NCI-H2081 (cell line): ENCODE data around the gene ANKK1.

Source experiments
- DNase-seq, 2 experiments: peaks; one replicate each; lab custom pipeline; 2025; lab: John Stamatoyannopoulos, UW

Gene ANKK1

GRCh38 chr11:113377681-113378412 lies 9.7 kb upstream of the ANKK1 start:
- peak in 1 of 2 experiments; percentile 28 for DNase-seq

DNA sequence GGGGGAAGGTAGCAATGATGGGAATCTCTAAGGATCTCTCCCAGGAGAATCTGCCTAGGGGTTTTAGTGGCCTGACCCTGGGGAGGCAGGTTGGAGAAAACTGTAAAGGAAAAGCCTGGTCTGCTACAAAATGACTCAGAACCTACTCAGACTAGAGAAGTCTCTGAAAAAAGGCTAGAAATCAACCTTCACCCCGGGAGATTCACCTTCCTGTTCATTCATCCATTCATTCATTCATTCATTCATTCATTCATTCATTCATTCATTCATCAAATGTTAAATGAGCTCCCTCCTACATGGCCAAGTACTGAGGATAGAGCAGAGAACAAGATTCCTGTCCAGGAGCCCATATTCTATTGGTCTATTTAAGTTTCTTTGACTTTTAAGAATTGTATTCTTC lies 8.9 kb upstream of the ANKK1 start:
- DNase-seq = no peak

GRCh38 chr11:113382121-113382520 lies 5.5 kb upstream of the ANKK1 start:
- DNase-seq = no peak

DNA sequence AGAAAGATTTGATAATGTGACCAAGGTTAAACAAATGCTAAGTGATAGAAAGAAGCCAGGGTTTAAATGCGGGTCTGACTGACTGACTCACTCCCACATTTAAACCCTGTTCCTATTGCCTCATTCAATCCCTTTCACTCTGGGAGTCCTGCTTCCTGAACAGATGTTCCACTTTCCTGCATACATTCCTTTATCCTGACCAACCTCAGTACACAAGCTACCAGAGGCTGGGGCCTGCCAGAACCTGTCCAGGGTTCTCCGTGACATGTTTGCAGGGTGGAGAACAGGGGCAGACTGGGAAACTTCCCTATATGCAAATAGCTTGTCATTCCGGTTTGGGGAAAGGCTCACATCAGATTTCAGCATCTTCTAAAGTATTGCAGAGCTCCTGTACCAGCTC lies 3.0 kb upstream of the ANKK1 start:
- no peak for DNase-seq

GRCh38 chr11:113385749-113386148 lies 1.8 kb upstream of the ANKK1 start:
- DNase-seq = no peak

DNA sequence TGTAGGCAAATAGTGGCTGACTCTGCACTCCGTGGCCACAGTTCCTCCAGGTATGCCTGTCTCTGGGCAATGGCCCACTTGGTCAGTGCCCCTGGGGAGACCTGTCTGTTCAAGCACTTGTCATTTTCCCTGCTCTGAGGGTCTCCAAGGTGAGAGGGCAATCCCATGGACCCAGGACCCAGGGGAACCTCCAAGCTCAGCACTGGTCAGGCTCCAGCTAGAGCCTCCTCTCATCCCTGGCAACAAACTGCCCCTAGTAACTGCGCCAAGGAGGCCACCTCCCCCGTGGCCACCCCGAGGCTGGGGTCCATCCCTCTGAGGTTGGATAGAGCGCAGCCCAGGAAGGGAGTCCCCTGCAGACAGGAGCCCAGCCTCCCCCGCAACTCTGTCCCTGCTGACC lies 713 bp upstream of the ANKK1 start:
- DNase-seq = no peak

- no peak for DNase-seq
These were observed 1.7 kb downstream of the ANKK1 start for GRCh38 chr11:113389272-113389671.

GRCh38 chr11:113392236-113392921 lies 4.8 kb downstream of the ANKK1 start:
- DNase-seq = no peak

DNA sequence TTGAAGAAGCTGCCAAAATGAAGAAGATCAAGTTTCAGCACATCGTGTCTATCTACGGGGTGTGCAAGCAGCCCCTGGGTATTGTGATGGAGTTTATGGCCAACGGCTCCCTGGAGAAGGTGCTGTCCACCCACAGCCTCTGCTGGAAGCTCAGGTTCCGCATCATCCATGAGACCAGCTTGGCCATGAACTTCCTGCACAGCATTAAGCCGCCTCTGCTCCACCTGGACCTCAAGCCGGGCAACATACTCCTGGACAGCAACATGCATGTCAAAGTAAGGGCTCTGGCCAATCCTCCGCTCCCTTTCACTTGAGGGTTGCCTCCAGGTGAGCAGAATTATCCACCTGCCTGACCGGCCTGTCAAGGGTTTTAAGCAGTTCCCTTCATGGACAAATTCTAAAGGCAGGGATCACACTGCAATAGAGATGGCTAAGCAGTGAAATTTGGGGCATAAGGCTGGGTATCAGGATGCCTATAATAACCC lies 6.0 kb downstream of the ANKK1 start:
- DNase-seq = no peak

DNA sequence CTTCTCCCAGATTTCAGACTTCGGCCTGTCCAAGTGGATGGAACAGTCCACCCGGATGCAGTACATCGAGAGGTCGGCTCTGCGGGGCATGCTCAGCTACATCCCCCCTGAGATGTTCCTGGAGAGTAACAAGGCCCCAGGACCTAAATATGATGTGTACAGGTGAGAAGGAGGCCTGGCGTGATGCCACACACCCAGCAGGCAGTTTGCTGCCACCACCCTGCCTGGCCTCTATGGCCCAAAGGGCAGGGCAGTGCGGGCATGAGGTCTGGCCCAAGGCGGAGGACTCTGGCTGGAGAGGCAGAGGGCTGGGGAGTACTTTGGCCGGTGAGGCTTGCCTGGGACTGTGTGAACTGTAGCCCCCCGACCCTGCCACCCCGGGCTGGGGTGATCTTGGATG lies 7.3 kb downstream of the ANKK1 start:
- DNase-seq = no peak

DNA sequence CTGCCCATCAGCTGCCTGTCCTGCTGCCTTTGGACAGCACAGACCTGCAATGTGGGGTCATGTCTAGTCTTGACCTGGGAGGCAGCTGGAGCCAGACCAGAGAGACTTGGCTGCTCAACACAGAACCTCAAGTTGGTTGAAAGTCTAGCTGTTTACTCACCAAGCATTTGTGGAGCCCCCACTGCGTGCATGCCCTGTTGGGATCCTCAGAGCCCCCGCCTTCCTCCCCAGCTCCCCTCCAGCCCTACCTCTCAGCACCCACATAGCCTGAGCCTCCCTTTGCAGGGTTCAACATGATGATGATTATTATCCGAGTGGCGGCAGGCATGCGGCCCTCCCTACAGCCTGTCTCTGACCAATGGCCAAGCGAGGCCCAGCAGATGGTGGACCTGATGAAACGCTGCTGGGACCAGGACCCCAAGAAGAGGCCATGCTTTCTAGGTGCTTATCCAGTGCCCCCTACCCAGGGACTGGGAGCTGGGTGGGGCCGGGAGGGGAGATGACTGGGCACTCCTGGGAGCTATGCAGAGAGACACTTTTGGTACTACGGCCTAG lies 8.3 kb downstream of the ANKK1 start:
- no peak for DNase-seq

- no peak for DNase-seq
These were observed 9.1 kb downstream of the ANKK1 start for GRCh38 chr11:113396690-113397089.

DNA sequence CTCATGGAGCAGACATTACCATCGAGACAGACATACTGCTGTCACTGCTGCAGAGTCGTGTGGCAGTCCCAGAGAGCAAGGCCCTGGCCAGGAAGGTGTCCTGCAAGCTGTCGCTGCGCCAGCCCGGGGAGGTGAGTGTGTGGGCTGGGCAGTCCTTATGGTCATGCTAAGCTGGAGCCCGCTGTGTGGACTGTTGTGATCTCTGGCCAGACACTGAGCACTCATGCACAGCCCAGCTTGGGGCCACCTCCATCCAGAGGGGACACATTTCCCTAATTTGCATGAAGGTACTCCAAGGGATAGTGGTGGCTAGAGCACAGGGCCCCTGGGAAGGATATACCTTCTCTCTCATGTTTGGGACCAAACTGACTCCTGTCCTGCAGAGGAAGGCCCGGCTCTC lies 9.6 kb downstream of the ANKK1 start:
- no peak for DNase-seq

GRCh38 chr11:113397821-113398220 lies 10.2 kb downstream of the ANKK1 start:
- no peak for DNase-seq

DNA sequence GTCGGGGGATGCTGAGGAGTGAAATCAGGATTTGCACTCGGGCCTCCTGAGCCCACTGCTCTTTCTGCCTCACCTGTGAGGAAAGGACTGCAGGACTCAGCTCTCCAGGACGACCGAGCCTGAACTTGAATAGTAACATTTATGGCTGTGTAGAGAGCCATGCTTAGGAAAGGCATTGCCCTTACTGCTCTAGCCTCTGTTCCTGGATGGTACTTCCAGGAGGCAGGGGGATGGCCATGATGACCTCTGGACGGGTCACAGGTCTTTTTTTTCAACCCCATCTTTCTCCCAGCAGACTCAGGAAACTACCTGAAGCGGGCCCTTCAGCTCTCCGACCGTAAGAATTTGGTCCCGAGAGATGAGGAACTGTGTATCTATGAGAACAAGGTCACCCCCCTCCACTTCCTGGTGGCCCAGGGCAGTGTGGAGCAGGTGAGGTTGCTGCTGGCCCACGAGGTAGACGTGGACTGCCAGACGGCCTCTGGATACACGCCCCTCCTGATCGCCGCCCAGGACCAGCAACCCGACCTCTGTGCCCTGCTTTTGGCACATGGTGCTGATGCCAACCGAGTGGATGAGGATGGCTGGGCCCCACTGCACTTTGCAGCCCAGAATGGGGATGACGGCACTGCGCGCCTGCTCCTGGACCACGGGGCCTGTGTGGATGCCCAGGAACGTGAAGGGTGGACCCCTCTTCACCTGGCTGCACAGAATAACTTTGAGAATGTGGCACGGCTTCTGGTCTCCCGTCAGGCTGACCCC lies 11.3 kb downstream of the ANKK1 start:
- DNase-seq = no peak

- DNase-seq = no peak
These were observed 13.2 kb downstream of the ANKK1 start for GRCh38 chr11:113400631-113401230.

DNA sequence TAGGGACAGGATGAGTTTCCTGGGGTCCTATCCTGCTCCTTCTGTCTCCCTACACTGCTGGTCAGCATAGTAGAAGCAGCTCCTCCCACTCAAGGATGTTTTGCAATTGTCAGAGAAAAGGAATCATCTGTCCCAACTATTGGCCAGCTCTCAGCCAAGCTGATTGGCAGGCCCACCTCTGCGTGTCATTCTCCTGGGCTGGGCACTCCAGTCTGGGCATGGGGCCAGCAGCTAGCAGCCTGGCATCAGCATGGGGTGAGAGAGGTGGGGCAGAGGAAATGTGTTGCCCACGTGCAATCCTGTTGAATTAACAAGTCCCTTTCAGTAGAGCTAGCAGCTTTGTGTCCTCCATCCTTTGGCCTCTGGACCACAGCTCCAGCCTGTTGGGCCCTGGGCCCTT lies 14.1 kb downstream of the ANKK1 start:
- DNase-seq = peak; percentile 94 to 97

DNA sequence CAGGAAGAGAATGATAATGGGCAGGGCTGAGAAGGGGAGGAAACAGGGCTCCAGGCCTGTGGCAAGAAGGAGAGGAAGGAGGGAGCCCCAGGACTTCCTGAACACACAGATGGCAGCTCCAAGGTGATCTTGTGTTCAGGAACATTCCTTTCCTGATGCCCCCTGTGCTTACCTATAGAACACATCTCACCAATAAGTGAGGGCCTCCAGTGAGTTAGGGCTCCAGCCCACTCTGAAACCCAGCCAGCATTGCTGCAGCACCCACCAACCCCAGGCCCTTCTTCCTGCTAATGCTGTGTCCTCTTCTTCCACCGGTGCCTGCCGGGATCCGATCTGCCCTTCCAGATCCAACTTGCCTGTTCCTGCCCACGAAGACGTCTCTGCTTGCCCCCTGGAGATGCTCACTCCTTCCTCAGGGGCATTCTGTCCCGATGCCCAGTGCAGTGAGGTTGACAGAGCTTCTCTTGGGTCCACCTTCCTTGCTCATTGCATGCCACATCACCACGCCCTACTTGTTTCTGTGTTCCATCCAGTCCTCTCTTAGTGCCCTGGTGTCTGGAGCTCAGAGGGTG lies 17.4 kb downstream of the ANKK1 start:
- no peak for DNase-seq

DNA sequence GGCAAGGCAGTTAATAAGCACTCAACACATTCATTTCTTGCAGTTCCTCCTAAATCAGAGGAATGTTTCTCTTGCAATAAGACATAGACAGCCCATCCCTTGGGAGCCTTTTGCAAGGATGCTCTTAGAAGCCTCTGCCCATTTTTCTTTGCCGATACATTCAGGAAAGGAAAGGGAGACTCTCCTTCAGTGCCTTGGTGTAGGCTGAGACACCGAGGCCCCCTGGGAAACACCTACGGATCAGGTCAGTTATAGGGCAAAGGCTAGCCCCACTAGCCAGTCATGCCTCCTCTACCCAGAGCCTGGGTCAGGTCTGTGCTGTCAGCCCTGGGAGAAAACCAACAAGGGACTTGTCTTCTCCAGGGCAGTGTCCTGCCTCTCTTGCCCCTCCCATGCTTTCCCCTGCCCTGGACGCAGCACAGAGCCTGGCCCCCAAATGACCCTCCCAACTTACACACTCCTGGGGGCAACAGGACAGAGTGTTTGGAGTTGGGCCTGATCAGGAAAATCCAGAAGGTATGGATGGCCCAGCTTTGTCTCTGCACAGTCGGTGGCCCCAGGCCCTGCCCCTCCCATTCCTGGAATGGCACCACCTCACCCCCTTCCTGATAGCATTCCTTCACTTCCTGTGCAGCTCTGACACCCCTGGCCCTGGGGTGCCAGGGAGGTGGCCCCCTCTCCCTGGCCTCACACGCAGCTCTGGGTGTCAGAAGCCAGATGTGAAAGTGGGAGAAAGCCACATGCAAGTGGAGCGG lies 18.3 kb downstream of the ANKK1 start:
- DNase-seq = no peak

DNA sequence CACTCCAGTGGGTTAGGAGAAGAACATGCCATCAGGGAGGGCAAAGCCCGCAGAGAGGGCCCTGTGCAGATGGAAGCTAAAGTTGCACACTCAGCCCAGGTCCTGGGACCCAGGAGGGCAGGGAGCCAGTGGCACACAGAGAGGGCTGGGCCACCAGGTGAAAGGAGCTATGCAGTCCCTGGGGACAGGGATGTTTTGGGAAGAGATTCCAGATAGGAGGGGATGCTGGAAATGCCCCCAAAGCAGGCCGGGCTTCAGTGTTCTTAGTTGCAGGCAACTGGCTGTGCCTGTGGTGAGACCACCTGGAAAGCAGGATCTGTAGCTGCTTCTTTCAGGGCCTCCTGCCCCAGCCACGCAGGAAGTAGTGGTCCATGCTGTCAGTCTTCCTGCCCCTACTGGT lies 19.6 kb downstream of the ANKK1 start:
- DNase-seq = no peak

DNA sequence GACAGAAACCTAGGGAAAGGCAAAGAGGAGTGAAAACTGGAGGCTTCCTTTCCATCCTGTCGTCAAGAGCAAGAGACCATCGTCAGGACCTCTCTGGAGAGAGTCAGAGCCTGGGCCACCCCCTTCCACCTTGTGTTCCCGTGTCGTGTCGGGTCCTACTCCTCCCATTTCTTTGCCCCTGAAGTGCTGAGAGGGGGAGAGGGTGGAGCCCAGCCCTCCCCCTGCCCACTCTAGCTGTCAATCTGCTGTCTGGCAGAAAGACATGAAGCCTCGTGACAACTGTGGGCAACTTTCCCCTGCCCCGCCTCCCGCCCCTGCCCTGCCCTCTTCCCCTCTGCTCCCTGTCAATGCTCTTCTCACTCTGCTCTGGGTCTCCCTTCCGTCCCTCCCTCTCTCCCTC lies 20.6 kb downstream of the ANKK1 start:
- DNase-seq = no peak
